SK-N-SH (cell line): ENCODE results near the gene SMIM44. TPM values are rescaled to one million over a fixed set of nuclear protein-coding genes. Genes with fewer than 3 reads are reported as not detected.

ENCODE experiments used
- CTCF ChIA-PET: fragments of 300-600, 350-600 bp; formaldehyde crosslinking; extraction: SDS; loops from one replicate; lab custom pipeline; 2021; lab: Yijun Ruan, JAX
- POLR2A ChIA-PET: fragments of 350-600 bp; sonication (Branson Sonifier 250); formaldehyde crosslinking; extraction: SDS; loops from one replicate; lab custom pipeline; 2020; ENCODE audit warnings: antibody characterized with exemption, inconsistent platforms; lab: Yijun Ruan, JAX
- DNase-seq: peaks from one replicate; pipeline ENCODE4 v3.0.0; 2012
- H2AFZ ChIP-seq: fragments of 200-600 bp; sonication (generic); 2 replicates; pipeline ENCODE4 v1.8.1; 2016; ENCODE audit warnings: antibody characterized with exemption, mild to moderate bottlenecking, low read depth
- H3F3A ChIP-seq: fragments of 200-600 bp; sonication (generic); replicated peaks from 2 replicates; pipeline ENCODE3; 2016; ENCODE audit warnings: antibody characterized with exemption, mild to moderate bottlenecking; ENCODE audit not compliant: insufficient read depth
- H3K27ac ChIP-seq, 2 experiments: fragments of 200-500 bp in 1 of 2; fragments of 200-600 bp in 1 of 2; sonication (Bioruptor generic) in 1 of 2; sonication (generic), shearing (Covaris generic) in 1 of 2; 2 replicates each; pipeline versions ENCODE4 v1.5.1 to v1.6.1; 2014 to 2016; ENCODE audit warnings: low read depth in 2 of 2, inconsistent platforms in 1 of 2, low read length in 1 of 2, mild to moderate bottlenecking in 1 of 2, mixed read lengths in 1 of 2
- H3K27me3 ChIP-seq: fragments of 200-600 bp; sonication (generic), shearing (Covaris generic); 2 replicates; pipeline ENCODE4 v1.6.1; 2016; ENCODE audit warnings: mixed run types; ENCODE audit not compliant: insufficient read depth
- H3K36me3 ChIP-seq, 2 experiments: fragments of 200-500 bp in 1 of 2; fragments of 200-600 bp in 1 of 2; sonication (Bioruptor generic) in 1 of 2; sonication (generic) in 1 of 2; replicated peaks in 1 of 2; 2 replicates each; pipeline versions ENCODE3 to v1.5.1; 2014 to 2016; ENCODE audit warnings: low read length in 1 of 2, mild to moderate bottlenecking in 1 of 2; ENCODE audit not compliant: insufficient read depth in 2 of 2, control insufficient read depth in 1 of 2
- H3K4me1 ChIP-seq, 2 experiments: fragments of 200-500 bp in 1 of 2; fragments of 200-600 bp in 1 of 2; sonication (Bioruptor generic) in 1 of 2; sonication (generic), shearing (Covaris generic) in 1 of 2; 2 replicates each; pipeline versions ENCODE4 v1.5.1 to v1.6.1; 2014 to 2016; ENCODE audit warnings: low read depth in 1 of 2, low read length in 1 of 2, mixed run types in 1 of 2; ENCODE audit not compliant: insufficient read depth in 2 of 2, control insufficient read depth in 1 of 2
- H3K4me2 ChIP-seq: fragments of 200-600 bp; sonication (generic), shearing (Covaris generic); 2 replicates; pipeline ENCODE4 v1.6.1; 2017; ENCODE audit warnings: mixed run types
- H3K4me3 ChIP-seq, 2 experiments: fragments of 200-500 bp in 1 of 2; fragments of 200-600 bp in 1 of 2; sonication (Bioruptor generic) in 1 of 2; sonication (generic), shearing (Covaris generic) in 1 of 2; 2 replicates each; pipeline versions ENCODE4 v1.5.1 to v1.8.1; 2014 to 2016; ENCODE audit warnings: low read depth in 2 of 2, inconsistent platforms in 1 of 2, low read length in 1 of 2, mild to moderate bottlenecking in 1 of 2, mixed read lengths in 1 of 2, moderate library complexity in 1 of 2
- H3K79me2 ChIP-seq: fragments of 200-600 bp; sonication (generic); 2 replicates; pipeline ENCODE4 v1.8.1; 2017; ENCODE audit warnings: mild to moderate bottlenecking; ENCODE audit not compliant: insufficient read depth
- H3K9ac ChIP-seq: fragments of 200-600 bp; sonication (generic); 2 replicates; pipeline ENCODE4 v1.6.1; 2017; ENCODE audit warnings: mixed run types
- H3K9me2 ChIP-seq: fragments of 200-600 bp; sonication (generic); 2 replicates; pipeline ENCODE4 v1.6.1; 2017; ENCODE audit warnings: mixed run types
- H3K9me3 ChIP-seq: fragments of 200-600 bp; sonication (generic); 2 replicates; pipeline ENCODE4 v1.6.1; 2017; ENCODE audit warnings: mixed run types, mild to moderate bottlenecking, moderate library complexity
- H4K20me1 ChIP-seq: fragments of 200-600 bp; sonication (generic); 2 replicates; pipeline ENCODE4 v1.6.1; 2017; ENCODE audit warnings: mild to moderate bottlenecking, mixed run types; ENCODE audit not compliant: insufficient read depth
- FOXM1 ChIP-seq: IDR thresholded peaks from 2 replicates; pipeline ENCODE4 v1.4.0; 2012; ENCODE audit warnings: low read depth, mild to moderate bottlenecking
- GABPA ChIP-seq: IDR thresholded peaks from 2 replicates; pipeline ENCODE4 v1.4.0; 2012; ENCODE audit warnings: low read depth, mild to moderate bottlenecking
- JUND ChIP-seq: IDR thresholded peaks from 2 replicates; pipeline ENCODE4 v1.4.0; 2012
- MEF2A ChIP-seq: IDR thresholded peaks from 2 replicates; pipeline ENCODE4 v1.4.0; 2012; ENCODE audit warnings: low read depth, borderline replicate concordance
- POLR2AphosphoS5 ChIP-seq: IDR thresholded peaks from 2 replicates; pipeline ENCODE4 v1.6.1; 2012; ENCODE audit warnings: low read depth, low read length
- RCOR1 ChIP-seq: fragments of 150-350 bp; IDR thresholded peaks from 2 replicates; pipeline ENCODE4 v1.6.1; 2017; ENCODE audit warnings: antibody characterized with exemption, low read length
- WGBS: methylation state at CpG from one replicate; pipeline ENCODE4 v1.1.6; 2017; ENCODE audit warnings: low lambda C conversion rate; 5-methylcytosine and 5-hydroxymethylcytosine counted together
- polyA plus RNA-seq, 3 experiments: library from polyadenylated mRNA; depleted of rRNA; stranded (reverse); fragments of >200 nt; gene quantifications; 2 replicates each; pipeline ENCODE4 v1.2.3, GENCODE V29; 2012
- TF ChIP-seq, protein P1 (sequence below): IDR thresholded peaks from 2 replicates; pipeline ENCODE4; 2012
- TF ChIP-seq, protein P2 (sequence below): IDR thresholded peaks from 2 replicates; pipeline ENCODE4 v1.6.1; 2012; ENCODE audit warnings: mild to moderate bottlenecking, low read depth, low read length, moderate library complexity
- TF ChIP-seq, protein P3 (sequence below): IDR thresholded peaks from 2 replicates; pipeline ENCODE4 v1.4.0; 2012; ENCODE audit warnings: low read depth, borderline replicate concordance
- TF ChIP-seq, protein P4 (sequence below): IDR thresholded peaks from 2 replicates; pipeline ENCODE4 v1.4.0; 2012; ENCODE audit warnings: low read depth, borderline replicate concordance
- TF ChIP-seq, protein P5 (sequence below): IDR thresholded peaks from 2 replicates; pipeline ENCODE4 v1.4.0; 2012; ENCODE audit warnings: low read depth

Gene SMIM44
- polyA plus RNA-seq, 1 of the 3 experiments (the other 2 are of a cell fraction), result not detected

DNA sequence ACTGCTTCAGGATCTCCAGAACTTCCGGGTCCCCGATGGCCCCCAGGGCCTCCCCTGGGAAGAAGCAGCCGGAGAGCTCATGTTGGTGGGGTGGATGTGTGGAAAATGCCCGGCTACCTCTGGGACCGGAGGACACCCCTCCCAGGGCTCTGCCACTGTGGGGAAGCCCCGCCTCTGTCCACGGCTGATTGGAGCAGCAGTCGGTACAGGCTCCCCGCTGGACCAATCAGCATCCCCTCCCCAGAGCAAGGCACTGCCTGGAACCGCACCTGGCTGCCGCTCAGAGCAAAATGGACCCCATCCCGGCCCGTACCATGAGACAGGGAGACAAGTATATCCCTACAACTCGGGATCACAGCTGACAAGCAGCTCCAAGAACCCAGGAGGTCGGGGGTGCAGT is 10.8 kb upstream of the SMIM44 start:
- peaks cover 8 to 28% of the 10 kb centered on the region in 2 experiments for H3K36me3 ChIP-seq
- POLR2A ChIA-PET, result no interaction called here
- H3F3A ChIP-seq, result no peaks in the 10 kb centered on the region
- no peaks in the 10 kb centered on the region for H3K9me3 ChIP-seq
- 84% methylated on average over 11 of the region's 15 CpGs for WGBS
- no peaks in the 10 kb centered on the region for H3K27me3 ChIP-seq
- peaks cover 18% of the 10 kb centered on the region for H3K79me2 ChIP-seq
- no peaks in the 10 kb centered on the region for H3K9me2 ChIP-seq
- no peak overlapping the region for H2AFZ ChIP-seq
- H3K4me1 ChIP-seq, result 0 out of 4 replicates have a peak, but pooled peaks cover 0 to 2% of the 10 kb centered on the region in 2 experiments
- CTCF ChIA-PET, result interaction anchor here (1.1 to 1.6 kb wide), 5 partner anchors 9 to 189 kb away, joined by 3 to 7 read pairs (median 5); partner anchors contain the start of gene SMIM44
- peak; percentile 87 for DNase-seq
- no peak overlapping the region for H3K4me2 ChIP-seq
- H3K9ac ChIP-seq, result no peak overlapping the region
- H3K4me3 ChIP-seq, result no peak overlapping the region
- H3K27ac ChIP-seq, result no peak overlapping the region
- TF ChIP-seq, protein P1, sequence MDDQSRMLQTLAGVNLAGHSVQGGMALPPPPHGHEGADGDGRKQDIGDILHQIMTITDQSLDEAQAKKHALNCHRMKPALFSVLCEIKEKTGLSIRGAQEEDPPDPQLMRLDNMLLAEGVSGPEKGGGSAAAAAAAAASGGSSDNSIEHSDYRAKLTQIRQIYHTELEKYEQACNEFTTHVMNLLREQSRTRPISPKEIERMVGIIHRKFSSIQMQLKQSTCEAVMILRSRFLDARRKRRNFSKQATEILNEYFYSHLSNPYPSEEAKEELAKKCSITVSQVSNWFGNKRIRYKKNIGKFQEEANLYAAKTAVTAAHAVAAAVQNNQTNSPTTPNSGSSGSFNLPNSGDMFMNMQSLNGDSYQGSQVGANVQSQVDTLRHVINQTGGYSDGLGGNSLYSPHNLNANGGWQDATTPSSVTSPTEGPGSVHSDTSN, result peak; percentile 90
- TF ChIP-seq, protein P2, sequence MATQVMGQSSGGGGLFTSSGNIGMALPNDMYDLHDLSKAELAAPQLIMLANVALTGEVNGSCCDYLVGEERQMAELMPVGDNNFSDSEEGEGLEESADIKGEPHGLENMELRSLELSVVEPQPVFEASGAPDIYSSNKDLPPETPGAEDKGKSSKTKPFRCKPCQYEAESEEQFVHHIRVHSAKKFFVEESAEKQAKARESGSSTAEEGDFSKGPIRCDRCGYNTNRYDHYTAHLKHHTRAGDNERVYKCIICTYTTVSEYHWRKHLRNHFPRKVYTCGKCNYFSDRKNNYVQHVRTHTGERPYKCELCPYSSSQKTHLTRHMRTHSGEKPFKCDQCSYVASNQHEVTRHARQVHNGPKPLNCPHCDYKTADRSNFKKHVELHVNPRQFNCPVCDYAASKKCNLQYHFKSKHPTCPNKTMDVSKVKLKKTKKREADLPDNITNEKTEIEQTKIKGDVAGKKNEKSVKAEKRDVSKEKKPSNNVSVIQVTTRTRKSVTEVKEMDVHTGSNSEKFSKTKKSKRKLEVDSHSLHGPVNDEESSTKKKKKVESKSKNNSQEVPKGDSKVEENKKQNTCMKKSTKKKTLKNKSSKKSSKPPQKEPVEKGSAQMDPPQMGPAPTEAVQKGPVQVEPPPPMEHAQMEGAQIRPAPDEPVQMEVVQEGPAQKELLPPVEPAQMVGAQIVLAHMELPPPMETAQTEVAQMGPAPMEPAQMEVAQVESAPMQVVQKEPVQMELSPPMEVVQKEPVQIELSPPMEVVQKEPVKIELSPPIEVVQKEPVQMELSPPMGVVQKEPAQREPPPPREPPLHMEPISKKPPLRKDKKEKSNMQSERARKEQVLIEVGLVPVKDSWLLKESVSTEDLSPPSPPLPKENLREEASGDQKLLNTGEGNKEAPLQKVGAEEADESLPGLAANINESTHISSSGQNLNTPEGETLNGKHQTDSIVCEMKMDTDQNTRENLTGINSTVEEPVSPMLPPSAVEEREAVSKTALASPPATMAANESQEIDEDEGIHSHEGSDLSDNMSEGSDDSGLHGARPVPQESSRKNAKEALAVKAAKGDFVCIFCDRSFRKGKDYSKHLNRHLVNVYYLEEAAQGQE, result no peak
- no peaks in the 10 kb centered on the region for H4K20me1 ChIP-seq

DNA sequence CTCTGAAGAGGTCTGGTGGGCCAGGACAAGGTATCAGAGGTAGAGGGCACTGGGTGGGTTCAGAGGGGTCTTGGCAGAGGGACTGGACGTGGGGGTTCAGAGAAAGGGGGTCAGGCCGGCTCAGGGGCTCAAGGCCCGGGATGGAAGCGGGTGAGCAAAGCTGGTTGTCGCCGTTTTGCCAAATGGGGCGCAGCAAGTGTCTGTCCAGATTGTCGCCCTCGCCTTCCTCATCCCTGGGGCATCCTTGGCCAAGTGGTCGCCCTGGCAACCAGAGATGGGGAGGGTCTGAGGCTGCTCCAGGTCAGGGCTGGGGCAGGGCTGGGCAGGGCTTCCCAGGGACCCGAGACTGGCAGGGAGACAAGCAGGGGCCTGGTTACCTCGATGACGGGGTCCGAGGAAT is 10.4 kb upstream of the SMIM44 start:
- Histone ChIP-seq H3K79me2 (peaks cover 14% of the 10 kb centered on the region; the same call in 1 of the 2 replicates), H3K4me1 (no peaks in the 10 kb centered on the region), H3K36me3 (peaks cover 8 to 28% of the 10 kb centered on the region in 2 experiments), H3K4me2 (no peak overlapping the region), H3K4me3 (no peak overlapping the region), H3K9me2 (no peaks in the 10 kb centered on the region), H3K9me3 (no peaks in the 10 kb centered on the region), H3F3A (no peaks in the 10 kb centered on the region), H4K20me1 (no peaks in the 10 kb centered on the region), H3K9ac (no peak overlapping the region), H3K27ac (no peak overlapping the region), H3K27me3 (no peaks in the 10 kb centered on the region), H2AFZ (no peak overlapping the region)
- no peak for DNase-seq
- CTCF ChIA-PET, result interaction anchor here (1.3 to 1.6 kb wide), 2 partner anchors 10 to 64 kb away, joined by 3 to 7 read pairs; partner anchors contain the start of gene SMIM44
- WGBS, result 98% methylated on average over 9 of the region's 14 CpGs
- POLR2A ChIA-PET, result no interaction called here
- TF ChIP-seq, protein P3, sequence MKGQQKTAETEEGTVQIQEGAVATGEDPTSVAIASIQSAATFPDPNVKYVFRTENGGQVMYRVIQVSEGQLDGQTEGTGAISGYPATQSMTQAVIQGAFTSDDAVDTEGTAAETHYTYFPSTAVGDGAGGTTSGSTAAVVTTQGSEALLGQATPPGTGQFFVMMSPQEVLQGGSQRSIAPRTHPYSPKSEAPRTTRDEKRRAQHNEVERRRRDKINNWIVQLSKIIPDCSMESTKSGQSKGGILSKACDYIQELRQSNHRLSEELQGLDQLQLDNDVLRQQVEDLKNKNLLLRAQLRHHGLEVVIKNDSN, result no peak
- TF ChIP-seq RCOR1 (no peak), POLR2AphosphoS5 (no peak), JUND (no peak), MEF2A (no peak), FOXM1 (no peak), GABPA (no peak)
- TF ChIP-seq, protein P4, sequence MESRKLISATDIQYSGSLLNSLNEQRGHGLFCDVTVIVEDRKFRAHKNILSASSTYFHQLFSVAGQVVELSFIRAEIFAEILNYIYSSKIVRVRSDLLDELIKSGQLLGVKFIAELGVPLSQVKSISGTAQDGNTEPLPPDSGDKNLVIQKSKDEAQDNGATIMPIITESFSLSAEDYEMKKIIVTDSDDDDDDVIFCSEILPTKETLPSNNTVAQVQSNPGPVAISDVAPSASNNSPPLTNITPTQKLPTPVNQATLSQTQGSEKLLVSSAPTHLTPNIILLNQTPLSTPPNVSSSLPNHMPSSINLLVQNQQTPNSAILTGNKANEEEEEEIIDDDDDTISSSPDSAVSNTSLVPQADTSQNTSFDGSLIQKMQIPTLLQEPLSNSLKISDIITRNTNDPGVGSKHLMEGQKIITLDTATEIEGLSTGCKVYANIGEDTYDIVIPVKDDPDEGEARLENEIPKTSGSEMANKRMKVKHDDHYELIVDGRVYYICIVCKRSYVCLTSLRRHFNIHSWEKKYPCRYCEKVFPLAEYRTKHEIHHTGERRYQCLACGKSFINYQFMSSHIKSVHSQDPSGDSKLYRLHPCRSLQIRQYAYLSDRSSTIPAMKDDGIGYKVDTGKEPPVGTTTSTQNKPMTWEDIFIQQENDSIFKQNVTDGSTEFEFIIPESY, result no peak
- TF ChIP-seq, protein P5, sequence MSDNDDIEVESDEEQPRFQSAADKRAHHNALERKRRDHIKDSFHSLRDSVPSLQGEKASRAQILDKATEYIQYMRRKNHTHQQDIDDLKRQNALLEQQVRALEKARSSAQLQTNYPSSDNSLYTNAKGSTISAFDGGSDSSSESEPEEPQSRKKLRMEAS, result no peak
